HepG2 (cell line): ENCODE data around the gene LCN12. TPM values are rescaled to one million over a fixed set of nuclear protein-coding genes. Genes with fewer than 3 reads are reported as not detected.

Source experiments
- ATAC-seq: fragments of 200-7000 bp; cut with Tn5 transposase; 3 replicates; pipeline ENCODE4 v1.9.1; 2020; ENCODE audit warnings: mild to moderate bottlenecking, moderate library complexity
- BruUV-seq: library from RNA; stranded (reverse); fragments of 400-500 nt; replicated peaks from 2 replicates; lab custom pipeline; 2021; lab: Mats Ljungman, UMichigan
- CTCF ChIA-PET: fragments of 300-600 bp; formaldehyde crosslinking; extraction: SDS; loops from one replicate; lab custom pipeline; 2021; ENCODE audit warnings: low total read pairs, inconsistent platforms, low intra/inter-chr PET ratio; lab: Yijun Ruan, JAX
- POLR2A ChIA-PET: fragments of 350-600 bp; sonication (Branson Sonifier 250); formaldehyde crosslinking; loops from one replicate; lab custom pipeline; 2020; ENCODE audit warnings: antibody characterized with exemption, inconsistent platforms; lab: Yijun Ruan, JAX
- DNase-seq: peaks from one replicate; pipeline ENCODE4 v3.0.0-alpha.2; 2015; ENCODE audit warnings: low spot score
- FAIRE-seq: peaks from 3 replicates; lab custom pipeline; 2011; peaks lifted over from hg19 to GRCh38; lab: Jason Lieb, UNC
- H2AFZ ChIP-seq: one replicate; pipeline ENCODE4 v1.6.1; 2011; ENCODE audit warnings: low read length, inconsistent platforms
- H3K27ac ChIP-seq: fragments of 300-600 bp; 3 replicates; pipeline ENCODE4 v1.8.0; 2011; ENCODE audit warnings: mixed run types, mild to moderate bottlenecking, mixed read lengths, low read length, inconsistent platforms; ENCODE audit not compliant: insufficient read depth; ENCODE audit errors: extremely low read length
- H3K27me3 ChIP-seq, 2 experiments: fragments of 200-600 bp in 1 of 2; 2 replicates in 1 of 2; 3 replicates in 1 of 2; pipeline versions ENCODE4 v1.6.0 to v1.8.0; 2011; ENCODE audit warnings: low read length in 2 of 2, mild to moderate bottlenecking in 2 of 2, moderate library complexity in 2 of 2, inconsistent platforms in 1 of 2; ENCODE audit not compliant: insufficient read depth in 2 of 2, control insufficient read depth in 1 of 2
- H3K36me3 ChIP-seq, 2 experiments: fragments of 200-600 bp in 1 of 2; replicated peaks in 1 of 2; 2 replicates in 1 of 2; 3 replicates in 1 of 2; pipeline versions ENCODE4 v1.5.1 to v1.8.0; 2011; ENCODE audit warnings: low read length in 2 of 2, inconsistent platforms in 1 of 2; ENCODE audit not compliant: insufficient read depth in 2 of 2, control insufficient read depth in 1 of 2
- H3K4me1 ChIP-seq: 2 replicates; pipeline ENCODE4 v1.5.1; 2012; ENCODE audit warnings: low read length, inconsistent platforms; ENCODE audit not compliant: insufficient read depth
- H3K4me2 ChIP-seq: 2 replicates; pipeline ENCODE4 v1.6.0; 2011; ENCODE audit warnings: low read depth, low read length, inconsistent platforms
- H3K4me3 ChIP-seq, 3 experiments: fragments of 200-600 bp in 1 of 3; sonication (generic), shearing (Covaris generic) in 1 of 3; replicated peaks in 1 of 3; 2 replicates each; pipeline ENCODE4 v1.5.1; 2011 to 2016; ENCODE audit warnings: low read length in 3 of 3, inconsistent platforms in 2 of 3, low read depth in 2 of 3, mild to moderate bottlenecking in 2 of 3, control low read depth in 1 of 3, mixed read lengths in 1 of 3; ENCODE audit not compliant: insufficient read depth in 1 of 3
- H3K79me2 ChIP-seq: one replicate; pipeline ENCODE4 v1.6.1; 2011; ENCODE audit warnings: low read length, inconsistent platforms; ENCODE audit not compliant: insufficient read depth
- H3K9ac ChIP-seq: 2 replicates; pipeline ENCODE4 v1.6.0; 2011; ENCODE audit warnings: mild to moderate bottlenecking, low read depth, low read length, inconsistent platforms; ENCODE audit not compliant: insufficient read depth
- H3K9me3 ChIP-seq: 2 replicates; pipeline ENCODE4 v1.5.1; 2012; ENCODE audit warnings: mild to moderate bottlenecking, low read length
- H4K20me1 ChIP-seq: 2 replicates; pipeline ENCODE4 v1.6.0; 2011; ENCODE audit warnings: inconsistent platforms, mild to moderate bottlenecking, low read length, moderate library complexity; ENCODE audit not compliant: insufficient read depth
- ARNTL ChIP-seq: sonication (generic); formaldehyde crosslinking; IDR thresholded peaks from 2 replicates; pipeline ENCODE4 v1.4.0; 2020; ENCODE audit warnings: mild to moderate bottlenecking, missing genetic modification reagents
- ATRX ChIP-seq: sonication (generic); formaldehyde crosslinking; IDR thresholded peaks from 2 replicates; pipeline ENCODE4 v1.4.0; 2020; ENCODE audit warnings: missing genetic modification reagents, borderline replicate concordance
- BRCA1 ChIP-seq: sonication (generic); formaldehyde crosslinking; IDR thresholded peaks from 2 replicates; pipeline ENCODE4 v1.4.0; 2020; ENCODE audit warnings: missing genetic modification reagents
- JDP2 ChIP-seq: sonication (generic); formaldehyde crosslinking; IDR thresholded peaks from 2 replicates; pipeline ENCODE4 v1.8.1; 2022; ENCODE audit warnings: missing genetic modification reagents, borderline replicate concordance
- KMT2B ChIP-seq: IDR thresholded peaks from 2 replicates; pipeline ENCODE4 v1.6.1; 2016; ENCODE audit warnings: missing genetic modification reagents, missing compliant biosample characterization
- NR2F2 ChIP-seq: IDR thresholded peaks from 2 replicates; pipeline ENCODE4 v1.6.1; 2012; ENCODE audit warnings: low read depth, inconsistent platforms, borderline replicate concordance
- RXRA ChIP-seq: sonication (generic); formaldehyde crosslinking; IDR thresholded peaks from 2 replicates; pipeline ENCODE4 v1.5.1; 2020; ENCODE audit warnings: missing genetic modification reagents
- SAFB2 ChIP-seq: sonication (generic); formaldehyde crosslinking; IDR thresholded peaks from 2 replicates; pipeline ENCODE4 v1.5.1; 2020; ENCODE audit warnings: missing genetic modification reagents, low read depth, mild to moderate bottlenecking, borderline replicate concordance
- SRSF1 ChIP-seq: fragments of 200-400 bp; formaldehyde crosslinking; optimal IDR thresholded peaks from 2 replicates; pipeline ENCODE3; 2017; ENCODE audit warnings: mild to moderate bottlenecking, low read depth, low read length, moderate library complexity
- TCF7L2 ChIP-seq: IDR thresholded peaks from 2 replicates; pipeline ENCODE4 v1.6.1; 2011; ENCODE audit warnings: mild to moderate bottlenecking, low read depth, low read length, moderate library complexity
- ZNF232 ChIP-seq: sonication (generic); formaldehyde crosslinking; IDR thresholded peaks from 2 replicates; pipeline ENCODE4 v1.4.0; 2020; ENCODE audit warnings: missing genetic modification reagents, borderline replicate concordance
- ZNF496 ChIP-seq: sonication (generic); formaldehyde crosslinking; IDR thresholded peaks from 2 replicates; pipeline ENCODE4 v1.8.1; 2023; ENCODE audit warnings: mild to moderate bottlenecking, moderate library complexity, missing genetic modification reagents; ENCODE audit not compliant: insufficient replicate concordance
- ZNF589 ChIP-seq: sonication (generic); formaldehyde crosslinking; conservative IDR thresholded peaks from 2 replicates; pipeline ENCODE4 v1.8.0; 2022; ENCODE audit warnings: mild to moderate bottlenecking, moderate library complexity, missing genetic modification reagents
- ZNF800 ChIP-seq: sonication (generic); formaldehyde crosslinking; IDR thresholded peaks from 2 replicates; pipeline ENCODE4 v1.4.0; 2020; ENCODE audit warnings: missing genetic modification reagents
- WGBS: methylation state at CpG from one replicate; pipeline ENCODE4 v1.1.6; 2017; ENCODE audit warnings: low lambda C conversion rate; 5-methylcytosine and 5-hydroxymethylcytosine counted together
- in situ Hi-C: cut with HindIII; loops from 2 replicates; pipeline ENCODE4 v1.10.0; 2017; ENCODE audit warnings: low pct_unique_long_range_greater_than_20kb; ENCODE audit not compliant: extremely low pct_ligation_motif_present
- intact Hi-C: fragments of 100-400 bp; cut with micrococcal nuclease; formaldehyde crosslinking; loops from one replicate; pipeline ENCODE4 v1.10.0; 2022; ENCODE audit not compliant: unreplicated experiment
- polyA plus RNA-seq, 8 experiments: library from polyadenylated mRNA; depleted of rRNA in 3 of 8; stranded (reverse) in 7 of 8; unstranded in 1 of 8; fragments of >200 nt; fragmentation: Illumina TruSeq in 4 of 8; extraction: Trizol in 4 of 8; gene quantifications; 2 replicates each; pipeline versions ENCODE4 v1.2.1 to v1.2.3, GENCODE V29; 2011 to 2016; ENCODE audit warnings: low read depth in 4 of 8, missing spikeins in 1 of 8, mixed read lengths in 1 of 8; ENCODE audit not compliant: insufficient read depth in 1 of 8
- total RNA-seq, 5 experiments: library from RNA; depleted of rRNA; stranded (reverse); fragments of >200 nt; fragmentation: Illumina TruSeq; extraction: Trizol; gene quantifications; 2 replicates each; pipeline ENCODE4 v1.2.3, GENCODE V29; 2016; ENCODE audit warnings: low read depth in 1 of 5

Gene LCN12
- total and polyA plus RNA-seq, 2 of the 13 experiments (the other 11 are each of a cell fraction or from before 2014, with no cell fraction given) = 3.4 to 6.9 TPM

GRCh38 chr9:136994888-136995230 is 42.8 kb downstream of the LCN12 start:
- no peak for ATAC-seq
- no peak overlapping the region for H3K27ac ChIP-seq
- no peak overlapping the region for H3K4me3 ChIP-seq
- no peaks in the 10 kb centered on the region for H4K20me1 ChIP-seq
- H3K79me2 ChIP-seq = peaks cover 5% of the 10 kb centered on the region
- BruUV-seq = no TSS peak
- H2AFZ ChIP-seq = no peak overlapping the region
- FAIRE-seq = no peak
- 97% methylated on average over 30 of the region's 40 CpGs for WGBS
- no peak overlapping the region for H3K4me2 ChIP-seq
- ChIA-PET CTCF (no interaction called here), POLR2A (no interaction called here)
- TF ChIP-seq BRCA1 (CRISPR knock-in tag) (no peak), RXRA (CRISPR knock-in tag) (no peak), SAFB2 (CRISPR knock-in tag) (no peak), ARNTL (CRISPR knock-in tag) (no peak), KMT2B (CRISPR knock-in tag) (no peak), ATRX (CRISPR knock-in tag) (no peak), SRSF1 (no peak), NR2F2 (no peak), TCF7L2 (no peak), JDP2 (CRISPR knock-in tag) (no peak), ZNF800 (no peak), ZNF496 (CRISPR knock-in tag) (no peak), ZNF589 (CRISPR knock-in tag) (no peak), ZNF232 (no peak)
- peaks cover 67% of the 10 kb centered on the region for H3K4me1 ChIP-seq
- H3K27me3 ChIP-seq = no peaks in the 10 kb centered on the region
- H3K9ac ChIP-seq = no peak overlapping the region
- in situ Hi-C loops (no loop called here), intact Hi-C loops (no loop called here)
- DNase-seq = no peak
- no peaks in the 10 kb centered on the region for H3K9me3 ChIP-seq
- H3K36me3 ChIP-seq = no peaks in the 10 kb centered on the region
